ENCODE results near the gene GNAO1.

The GNAO1 gene

GRCh38 chr16:56277075-56277474 is 85.8 kb downstream of the GNAO1 start:
- no peak for DNase-seq (ENCODE audit: low spot score)
- TF ChIP-seq, protein P1, sequence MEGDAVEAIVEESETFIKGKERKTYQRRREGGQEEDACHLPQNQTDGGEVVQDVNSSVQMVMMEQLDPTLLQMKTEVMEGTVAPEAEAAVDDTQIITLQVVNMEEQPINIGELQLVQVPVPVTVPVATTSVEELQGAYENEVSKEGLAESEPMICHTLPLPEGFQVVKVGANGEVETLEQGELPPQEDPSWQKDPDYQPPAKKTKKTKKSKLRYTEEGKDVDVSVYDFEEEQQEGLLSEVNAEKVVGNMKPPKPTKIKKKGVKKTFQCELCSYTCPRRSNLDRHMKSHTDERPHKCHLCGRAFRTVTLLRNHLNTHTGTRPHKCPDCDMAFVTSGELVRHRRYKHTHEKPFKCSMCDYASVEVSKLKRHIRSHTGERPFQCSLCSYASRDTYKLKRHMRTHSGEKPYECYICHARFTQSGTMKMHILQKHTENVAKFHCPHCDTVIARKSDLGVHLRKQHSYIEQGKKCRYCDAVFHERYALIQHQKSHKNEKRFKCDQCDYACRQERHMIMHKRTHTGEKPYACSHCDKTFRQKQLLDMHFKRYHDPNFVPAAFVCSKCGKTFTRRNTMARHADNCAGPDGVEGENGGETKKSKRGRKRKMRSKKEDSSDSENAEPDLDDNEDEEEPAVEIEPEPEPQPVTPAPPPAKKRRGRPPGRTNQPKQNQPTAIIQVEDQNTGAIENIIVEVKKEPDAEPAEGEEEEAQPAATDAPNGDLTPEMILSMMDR (IDR thresholded peaks at IDR 0.05; ENCODE audit: extremely low read depth, missing control alignments), result no peak

DNA sequence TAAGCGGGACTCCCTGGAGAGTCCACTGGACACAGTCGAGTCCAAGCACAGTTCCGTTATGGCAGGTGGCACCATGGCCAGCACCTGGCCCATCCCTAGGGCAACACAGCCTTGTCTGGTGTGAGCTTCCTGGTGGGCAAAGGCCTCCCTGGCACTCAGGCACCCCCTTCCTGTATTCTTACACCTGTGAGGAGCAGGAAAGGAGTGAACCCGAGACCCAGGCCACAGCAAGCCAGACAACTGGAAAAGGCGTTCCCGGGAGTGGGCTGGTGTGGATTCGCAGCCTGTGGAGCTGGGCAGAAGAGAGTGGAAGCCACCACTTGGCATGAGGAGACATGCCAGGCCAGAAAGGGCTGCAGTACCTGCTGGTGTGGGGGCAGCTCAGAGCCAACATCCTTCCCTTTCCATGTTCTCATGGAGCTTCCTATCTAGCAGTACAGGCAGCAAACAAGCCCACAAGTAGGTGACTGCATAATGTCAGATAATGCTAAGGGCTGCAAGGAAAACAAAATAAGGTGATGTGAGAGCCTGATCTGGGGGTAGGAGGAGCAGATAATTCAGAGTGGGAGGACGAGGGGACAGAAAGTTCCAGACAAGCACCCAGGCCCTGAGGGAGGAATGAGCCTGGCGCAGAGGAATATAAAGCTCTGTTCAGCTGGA is 87.0 kb downstream of the GNAO1 start:
- TF ChIP-seq, protein P1 (IDR thresholded peaks at IDR 0.05; ENCODE audit: extremely low read depth, missing control alignments), result no peak
- DNase-seq (ENCODE audit: low spot score), result no peak

DNA sequence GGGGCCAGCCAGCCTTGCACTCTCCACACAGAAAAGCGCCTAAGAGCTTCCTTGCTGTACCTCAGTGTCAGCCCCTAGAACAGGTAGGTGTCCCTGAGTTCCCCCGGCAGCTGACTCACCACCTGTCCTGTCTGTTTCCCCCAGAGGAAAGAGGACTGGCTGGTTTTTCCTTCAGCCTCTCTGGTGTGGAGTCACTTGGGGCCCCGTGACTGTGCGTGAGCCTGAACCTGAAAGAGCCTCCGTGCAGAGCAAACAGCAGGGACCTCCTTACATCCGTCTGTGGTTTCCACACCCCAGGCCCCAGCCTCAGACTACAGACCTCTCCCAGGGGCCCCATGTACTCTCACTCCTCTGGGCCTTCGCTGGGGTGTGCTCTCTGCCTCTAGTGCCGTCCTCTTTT is 87.8 kb downstream of the GNAO1 start:
- TF ChIP-seq, protein P1 (IDR thresholded peaks at IDR 0.05; ENCODE audit: extremely low read depth, missing control alignments), result no peak
- DNase-seq (ENCODE audit: low spot score), result no peak

DNA sequence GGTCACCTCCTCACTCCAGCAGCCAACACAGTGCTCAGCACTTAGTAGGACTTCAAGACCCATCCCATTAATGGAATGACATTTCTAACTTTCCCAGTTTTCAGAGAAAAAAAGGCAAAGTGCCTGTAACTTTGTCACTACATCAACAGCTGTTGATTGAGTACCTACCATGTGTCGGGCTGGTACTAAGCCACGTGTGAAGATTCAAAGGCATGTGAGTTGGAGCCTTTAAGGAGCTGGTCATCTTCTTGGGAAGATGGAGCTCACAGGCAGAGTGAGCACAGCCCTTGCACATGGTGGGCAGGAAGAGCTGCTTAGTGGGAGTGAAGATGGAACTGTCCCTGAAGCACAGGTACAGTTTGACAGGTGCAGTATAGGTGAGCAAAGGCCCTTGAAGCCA is 88.6 kb downstream of the GNAO1 start:
- TF ChIP-seq, protein P1 (IDR thresholded peaks at IDR 0.05; ENCODE audit: extremely low read depth, missing control alignments), result no peak
- no peak for DNase-seq (ENCODE audit: low spot score)

- peak; percentile 30 for DNase-seq (ENCODE audit: low spot score)
- TF ChIP-seq, protein P1 (IDR thresholded peaks at IDR 0.05; ENCODE audit: extremely low read depth, missing control alignments), result no peak
Measured at GRCh38 chr16:56281249-56281805, 90.0 kb downstream of the GNAO1 start.

DNA sequence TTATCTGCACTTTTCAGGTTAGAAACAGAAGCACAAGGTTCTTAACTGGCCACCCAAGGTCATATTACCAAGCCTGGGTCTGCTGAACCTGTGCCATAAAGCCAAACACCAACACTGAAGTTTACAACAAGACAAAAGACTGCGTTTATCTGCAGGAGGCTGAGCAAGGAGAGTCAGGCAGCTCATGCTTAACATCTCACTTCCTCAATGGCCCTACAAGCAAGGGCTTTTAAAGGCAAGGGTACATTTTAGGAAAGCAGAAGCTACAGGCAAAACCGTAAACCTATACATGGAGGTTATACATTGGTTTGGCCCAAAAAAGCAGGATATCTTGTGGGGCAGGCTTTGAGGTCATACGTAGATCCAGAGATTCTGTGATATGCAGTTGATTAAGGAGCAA is 91.2 kb downstream of the GNAO1 start:
- TF ChIP-seq, protein P1 (IDR thresholded peaks at IDR 0.05; ENCODE audit: extremely low read depth, missing control alignments), result no peak
- no peak for DNase-seq (ENCODE audit: low spot score)

DNA sequence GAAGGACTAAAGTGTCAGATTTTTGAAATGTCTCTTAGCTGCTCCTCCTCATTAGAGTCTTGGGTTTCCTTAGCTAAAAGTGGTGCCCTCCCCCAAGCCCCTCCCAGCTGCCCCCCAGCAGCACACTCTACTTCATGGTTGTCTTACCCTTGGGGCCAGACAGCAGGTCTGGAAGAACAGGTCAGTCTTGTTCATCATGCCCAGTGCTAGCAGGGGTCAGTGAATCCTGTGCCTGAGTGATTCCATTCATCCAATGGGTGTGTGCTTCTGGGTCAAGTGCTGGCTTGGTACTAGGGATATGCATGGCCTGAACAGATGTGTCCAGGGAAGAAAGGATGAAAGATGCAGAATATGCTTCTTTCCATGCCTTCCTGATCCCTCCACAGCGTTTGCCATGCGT is 93.2 kb downstream of the GNAO1 start:
- no peak for DNase-seq (ENCODE audit: low spot score)
- TF ChIP-seq, protein P1 (IDR thresholded peaks at IDR 0.05; ENCODE audit: extremely low read depth, missing control alignments), result no peak
